Endothelial cell of umbilical vein (primary cell): ENCODE data around the gene TRNP1. TPM values are rescaled to one million over a fixed set of nuclear protein-coding genes. Genes with fewer than 3 reads are reported as not detected.

Source experiments
- Bru-seq: library from RNA; stranded (reverse); fragments of 400-500 nt; gene quantifications from one replicate; lab custom pipeline; 2021; lab: Mats Ljungman, UMichigan
- BruChase-seq, 2 experiments: library from RNA; stranded (reverse); fragments of 400-500 nt; gene quantifications; one replicate each; lab custom pipeline; 2021; lab: Mats Ljungman, UMichigan
- BruUV-seq: library from RNA; stranded (reverse); fragments of 400-500 nt; replicated peaks from 2 replicates; lab custom pipeline; 2021; lab: Mats Ljungman, UMichigan
- CTCF ChIA-PET: fragments of 300-600, 350-600 bp; sonication (Branson Sonifier 250); formaldehyde crosslinking; loops from one replicate; lab custom pipeline; 2021; ENCODE audit warnings: antibody characterized with exemption, inconsistent platforms; lab: Charles Lee
- POLR2A ChIA-PET: fragments of 300-600, 350-600 bp; sonication (Branson Sonifier 250); formaldehyde crosslinking; loops from one replicate; lab custom pipeline; 2021; ENCODE audit warnings: antibody characterized with exemption, inconsistent platforms; lab: Charles Lee
- DNase-seq: peaks from one replicate; pipeline ENCODE4 v3.0.0-alpha.2; 2011; ENCODE audit warnings: low read depth, low spot score
- FAIRE-seq: peaks from 2 replicates; lab custom pipeline; 2011; peaks lifted over from hg19 to GRCh38; lab: Jason Lieb, UNC
- H2AFZ ChIP-seq: 2 replicates; pipeline ENCODE4 v1.6.0; 2012; ENCODE audit warnings: low read depth, low read length, control low read depth, inconsistent platforms
- H3K27ac ChIP-seq: 2 replicates; pipeline ENCODE4 v1.5.1; 2011; ENCODE audit warnings: low read depth, mild to moderate bottlenecking, control low read depth, low read length, moderate library complexity; ENCODE audit not compliant: insufficient read depth
- H3K27me3 ChIP-seq, 2 experiments: 2 replicates each; pipeline versions ENCODE4 v1.6.0 to v1.6.1; 2011; ENCODE audit warnings: low read length in 2 of 2, mixed read lengths in 1 of 2; ENCODE audit not compliant: control insufficient read depth in 2 of 2, insufficient read depth in 2 of 2
- H3K36me3 ChIP-seq, 2 experiments: 2 replicates in 1 of 2; 3 replicates in 1 of 2; pipeline ENCODE4 v1.5.1; 2011; ENCODE audit warnings: low read length in 2 of 2, mild to moderate bottlenecking in 1 of 2, moderate library complexity in 1 of 2; ENCODE audit not compliant: control insufficient read depth in 2 of 2, insufficient read depth in 2 of 2; ENCODE audit errors: extremely low read depth in 1 of 2
- H3K4me1 ChIP-seq: 3 replicates; pipeline ENCODE4 v1.5.1; 2011; ENCODE audit warnings: mild to moderate bottlenecking, low read length; ENCODE audit not compliant: control insufficient read depth, insufficient read depth; ENCODE audit errors: extremely low read depth
- H3K4me2 ChIP-seq: 2 replicates; pipeline ENCODE4 v1.6.1; 2011; ENCODE audit warnings: low read length, control low read depth, mixed read lengths; ENCODE audit not compliant: insufficient read depth
- H3K4me3 ChIP-seq, 3 experiments: fragments of 200-600 bp in 1 of 3; sonication (generic), shearing (Covaris generic) in 1 of 3; replicated peaks in 1 of 3; 2 replicates each; pipeline ENCODE4 v1.5.1; 2011 to 2016; ENCODE audit warnings: control low read depth in 3 of 3, low read length in 3 of 3, mild to moderate bottlenecking in 2 of 3, inconsistent platforms in 1 of 3, low read depth in 1 of 3, moderate library complexity in 1 of 3; ENCODE audit not compliant: insufficient read depth in 1 of 3
- H3K79me2 ChIP-seq: 2 replicates; pipeline ENCODE4 v1.6.0; 2012; ENCODE audit warnings: low read length, inconsistent platforms; ENCODE audit not compliant: control insufficient read depth, insufficient read depth
- H3K9ac ChIP-seq: replicated peaks from 2 replicates; pipeline ENCODE3; 2011; ENCODE audit warnings: low read length, control low read depth; ENCODE audit not compliant: insufficient read depth; ENCODE audit errors: extremely low read depth
- H3K9me1 ChIP-seq: replicated peaks from 3 replicates; pipeline ENCODE4 v1.6.0; 2011; ENCODE audit warnings: mild to moderate bottlenecking, low read length; ENCODE audit not compliant: control insufficient read depth, insufficient read depth; ENCODE audit errors: extremely low read depth
- H3K9me3 ChIP-seq: replicated peaks from 2 replicates; pipeline ENCODE4 v1.5.1; 2012; ENCODE audit warnings: low read length, inconsistent platforms; ENCODE audit not compliant: control insufficient read depth, insufficient read depth
- H4K20me1 ChIP-seq: replicated peaks from 2 replicates; pipeline ENCODE3; 2011; ENCODE audit warnings: mild to moderate bottlenecking, low read length; ENCODE audit not compliant: control insufficient read depth, insufficient read depth; ENCODE audit errors: extremely low read depth
- CTCF ChIP-seq, 2 donors: IDR thresholded peaks; 1 replicate in 1 of 2; 2 replicates in 1 of 2; pipeline ENCODE4 v1.5.1; 2011; ENCODE audit warnings: low read length in 2 of 2, mild to moderate bottlenecking in 2 of 2, moderate library complexity in 2 of 2, control low read depth in 1 of 2, inconsistent platforms in 1 of 2, low read depth in 1 of 2; ENCODE audit not compliant: insufficient read depth in 1 of 2; ENCODE audit errors: extremely low read depth in 1 of 2
- EZH2 ChIP-seq: IDR thresholded peaks from 2 replicates; pipeline ENCODE4 v1.6.1; 2012; ENCODE audit warnings: borderline replicate concordance, low read depth, mild to moderate bottlenecking, moderate library complexity, low read length, inconsistent platforms; ENCODE audit not compliant: severe bottlenecking
- FOS ChIP-seq: IDR thresholded peaks from 2 replicates; pipeline ENCODE4 v1.6.1; 2011; ENCODE audit warnings: mild to moderate bottlenecking, low read length, moderate library complexity, borderline replicate concordance; ENCODE audit not compliant: insufficient read depth
- GATA2 ChIP-seq: IDR thresholded peaks from 2 replicates; pipeline ENCODE4 v1.7.0; 2011; ENCODE audit warnings: low read depth, mild to moderate bottlenecking, moderate library complexity, mixed read lengths, low read length; ENCODE audit not compliant: insufficient read length, insufficient read depth
- POLR2A ChIP-seq: IDR thresholded peaks from 2 replicates; pipeline ENCODE4 v1.6.1; 2012; ENCODE audit warnings: low read depth, mild to moderate bottlenecking, control low read depth, low read length
- POLR2AphosphoS5 ChIP-seq: IDR thresholded peaks from 2 replicates; pipeline ENCODE4 v1.6.1; 2012; ENCODE audit warnings: low read depth, mild to moderate bottlenecking, control low read depth, low read length, moderate library complexity; ENCODE audit not compliant: insufficient read depth
- dilution Hi-C: fragments of 300-500 bp; cut with MboI; formaldehyde crosslinking; loops from one replicate; pipeline ENCODE4 v1.15.0; 2019; ENCODE audit warnings: low sequenced_read_pairs; ENCODE audit not compliant: extremely low pct_ligation_motif_present
- intact Hi-C: fragments of 100-400 bp; cut with micrococcal nuclease; formaldehyde crosslinking; loops from one replicate; pipeline ENCODE4 v1.10.0; 2022
- long read RNA-seq: library from polyadenylated mRNA; stranded (forward); transcript quantifications from one replicate; pipeline ENCODE4 v2.0.0, GENCODE V29; 2021
- polyA minus RNA-seq, 3 experiments: library from RNA; depleted of rRNA, polyadenylated mRNA; stranded (reverse); fragments of >200 nt; gene quantifications; 1 replicate in 1 of 3; 2 replicates in 2 of 3; pipeline ENCODE4 v1.2.3, GENCODE V29; 2011
- polyA plus RNA-seq, 4 experiments: library from polyadenylated mRNA; depleted of rRNA in 3 of 4; stranded (reverse) in 3 of 4; unstranded in 1 of 4; fragments of >200 nt; gene quantifications; 2 replicates each; pipeline versions ENCODE4 v1.2.1 to v1.2.3, GENCODE V29; 2011 to 2012; ENCODE audit warnings: missing spikeins in 1 of 4
- total RNA-seq: library from RNA; stranded (reverse); gene quantifications from 2 replicates; pipeline ENCODE4 v1.2.3, GENCODE V29; 2021

The TRNP1 gene, protein sequence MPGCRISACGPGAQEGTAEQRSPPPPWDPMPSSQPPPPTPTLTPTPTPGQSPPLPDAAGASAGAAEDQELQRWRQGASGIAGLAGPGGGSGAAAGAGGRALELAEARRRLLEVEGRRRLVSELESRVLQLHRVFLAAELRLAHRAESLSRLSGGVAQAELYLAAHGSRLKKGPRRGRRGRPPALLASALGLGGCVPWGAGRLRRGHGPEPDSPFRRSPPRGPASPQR
- total RNA-seq (5.9 and 10.3 TPM in 2 replicates), polyA plus RNA-seq (14.6 and 20.5 TPM in 2 replicates), polyA minus RNA-seq (6.2 and 6.4 TPM in 2 replicates), Bru-seq, nascent RNA (percentile 46 among the genes with signal in this experiment), BruChase-seq, experiment 1, labeled RNA remaining after a 6-hour chase (percentile 46 among the genes with signal in this experiment), BruChase-seq, experiment 2, labeled RNA remaining after a 2-hour chase (percentile 54 among the genes with signal in this experiment)
- polyA plus RNA-seq (2011; cell fraction: cytosol; rRNA removed), result 10.3 and 14.2 TPM in 2 replicates
- polyA plus RNA-seq (2011; cell fraction: nucleus; rRNA removed), result 3.4 and 4.4 TPM in 2 replicates
- polyA plus RNA-seq (2012), result 14.4 and 19.8 TPM in 2 replicates
- not detected for polyA minus RNA-seq (2011; cell fraction: cytosol; rRNA and poly(A)+ RNA removed)
- polyA minus RNA-seq (2011; cell fraction: nucleus; rRNA and poly(A)+ RNA removed), result 1.6 and 2.0 TPM in 2 replicates
- long read RNA-seq, transcript TRNP1-201 (2 exons, 1,958 nt), result major isoform, 23 of 29 reads
- long read RNA-seq, transcript TRNP1-202 (2 exons, 575 nt), result minor isoform, 5 of 29 reads
- long read RNA-seq, partial matches to known transcripts, result 1 of 29 reads
- long read RNA-seq, other reads (novel, unspliced or antisense), result 0 of 29 reads

- Histone ChIP-seq H3K4me2 (peak within 1 kb of the TSS; percentile 60), H3K27ac (no peak within 1 kb of the TSS), H3K4me3 (peak within 1 kb of the TSS; percentile 43 to 61 (median 51)), H2AFZ (peak within 1 kb of the TSS; percentile 91), H3K36me3 (no peaks in the 10 kb centered on the region), H3K9me3 (no peaks in the 10 kb centered on the region), H3K4me1 (peaks cover 42% of the 10 kb centered on the region), H3K79me2 (peaks cover 16% of the 10 kb centered on the region), H3K27me3 (no peaks in the 10 kb centered on the region), H4K20me1 (no peaks in the 10 kb centered on the region), H3K9me1 (no peaks in the 10 kb centered on the region), H3K9ac (peak within 1 kb of the TSS; percentile 57)
- FAIRE-seq (peak; percentile 52), DNase-seq (peak; percentile 50)
- dilution Hi-C loops, result no loop called here
- ChIA-PET POLR2A (interaction anchor here (0.6 to 1.4 kb wide), 3 partner anchors 19 to 136 kb away, joined by 3 to 6 read pairs (median 3); partner anchors contain the start of gene TENT5B), CTCF (interaction anchor here (0.8 to 9.2 kb wide), 6 partner anchors 25 to 105 kb away, joined by 3 to 181 read pairs (median 57); no protein-coding TSS in a partner anchor)
- intact Hi-C loops, result no loop called here
- no TSS peak for BruUV-seq
- TF ChIP-seq POLR2A (peak; percentile 89), CTCF (IDR thresholded peaks at IDR 0.05; ENCODE audit: extremely low read depth in 1 of 2, insufficient read depth in 1 of 2, low read depth in 1 of 2, low read length in 2 of 2) (no peak), EZH2 (no peak), POLR2AphosphoS5 (peak; percentile 86), GATA2 (no peak), FOS (no peak)
Measured at GRCh38 chr1:26993237-26994019, at the start of gene TRNP1. TSS of gene TRNP1 (plus strand) at chr1:26993692. CDS start at chr1:26993787, 95 bp downstream.
